ACHN (cell line): ENCODE measurements around the gene FRAT1.

Experiments used
- DNase-seq: peaks from one replicate; pipeline ENCODE4 v3.0.0-alpha.2; 2015
- in situ Hi-C: cut with HindIII; loops from 2 replicates; pipeline ENCODE4 v1.10.0; 2017; ENCODE audit warnings: low sequenced_read_pairs, low pct_ligation_motif_present, low pct_unique_long_range_greater_than_20kb

Gene FRAT1

GRCh38 chr10:97358349-97358748 lies 39.3 kb downstream of the FRAT1 start:
- DNase-seq, result no peak
- in situ Hi-C loops, result no loop called here

- no peak for DNase-seq
- in situ Hi-C loops, result no loop called here
These were observed 39.7 kb downstream of the FRAT1 start for GRCh38 chr10:97358781-97359180.

GRCh38 chr10:97360705-97361536 lies 41.9 kb downstream of the FRAT1 start:
- DNase-seq, result no peak
- in situ Hi-C loops, result no loop called here

- in situ Hi-C loops, result no loop called here
- DNase-seq, result no peak
These were observed 42.4 kb downstream of the FRAT1 start for GRCh38 chr10:97361537-97361901.

- in situ Hi-C loops, result no loop called here
- DNase-seq, result no peak
These were observed 43.4 kb downstream of the FRAT1 start for GRCh38 chr10:97362310-97363033.

- DNase-seq, result no peak
- in situ Hi-C loops, result no loop called here
These were observed 44.0 kb downstream of the FRAT1 start for GRCh38 chr10:97363071-97363470.

- DNase-seq, result no peak
- in situ Hi-C loops, result no loop called here
These were observed 46.8 kb downstream of the FRAT1 start for GRCh38 chr10:97365761-97366351.

GRCh38 chr10:97366572-97366971 lies 47.5 kb downstream of the FRAT1 start:
- in situ Hi-C loops, result no loop called here
- DNase-seq, result no peak

GRCh38 chr10:97367126-97367649 lies 48.1 kb downstream of the FRAT1 start:
- in situ Hi-C loops, result no loop called here

More at GRCh38 chr10:97367126-97367649, 48.1 kb downstream of the FRAT1 start:
- DNase-seq, result no peak
